ENCODE measurements around the gene ATP1B4.

DNA sequence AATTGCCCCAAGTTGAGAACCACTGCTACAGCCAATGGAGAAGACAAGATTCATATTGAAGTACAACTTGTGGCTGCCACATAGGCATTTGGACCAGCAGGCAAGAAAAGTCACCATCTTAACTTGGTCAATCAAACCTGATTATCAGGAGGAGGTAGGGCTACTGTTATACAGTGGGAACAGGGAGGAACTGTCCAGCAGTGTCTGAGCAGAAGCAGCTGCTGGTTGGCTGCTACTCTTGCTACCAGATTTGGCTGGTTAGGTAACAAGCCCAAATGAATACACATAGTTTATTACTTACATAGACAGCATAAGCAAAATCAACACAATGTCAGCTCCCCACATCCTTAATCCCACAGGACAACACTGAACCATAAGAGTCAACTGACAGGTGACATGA lies 39.4 kb downstream of the ATP1B4 start:
- TF ChIP-seq, protein P1, sequence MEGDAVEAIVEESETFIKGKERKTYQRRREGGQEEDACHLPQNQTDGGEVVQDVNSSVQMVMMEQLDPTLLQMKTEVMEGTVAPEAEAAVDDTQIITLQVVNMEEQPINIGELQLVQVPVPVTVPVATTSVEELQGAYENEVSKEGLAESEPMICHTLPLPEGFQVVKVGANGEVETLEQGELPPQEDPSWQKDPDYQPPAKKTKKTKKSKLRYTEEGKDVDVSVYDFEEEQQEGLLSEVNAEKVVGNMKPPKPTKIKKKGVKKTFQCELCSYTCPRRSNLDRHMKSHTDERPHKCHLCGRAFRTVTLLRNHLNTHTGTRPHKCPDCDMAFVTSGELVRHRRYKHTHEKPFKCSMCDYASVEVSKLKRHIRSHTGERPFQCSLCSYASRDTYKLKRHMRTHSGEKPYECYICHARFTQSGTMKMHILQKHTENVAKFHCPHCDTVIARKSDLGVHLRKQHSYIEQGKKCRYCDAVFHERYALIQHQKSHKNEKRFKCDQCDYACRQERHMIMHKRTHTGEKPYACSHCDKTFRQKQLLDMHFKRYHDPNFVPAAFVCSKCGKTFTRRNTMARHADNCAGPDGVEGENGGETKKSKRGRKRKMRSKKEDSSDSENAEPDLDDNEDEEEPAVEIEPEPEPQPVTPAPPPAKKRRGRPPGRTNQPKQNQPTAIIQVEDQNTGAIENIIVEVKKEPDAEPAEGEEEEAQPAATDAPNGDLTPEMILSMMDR (conservative IDR thresholded peaks at IDR 0.05), result no peak
- TF ChIP-seq ZFX (IDR thresholded peaks at IDR 0.05), result no peak
